CD4-positive, alpha-beta memory T cell (primary cell): ENCODE data around the gene DISP3. TPM values are rescaled to one million over a fixed set of nuclear protein-coding genes. Genes with fewer than 3 reads are reported as not detected.

ENCODE experiments used
- CTCF ChIA-PET: fragments of 350-600 bp; sonication (Branson Sonifier 250); formaldehyde crosslinking; loops from one replicate; lab custom pipeline; 2021; ENCODE audit warnings: inconsistent platforms; ENCODE audit not compliant: partially characterized antibody; lab: Charles Lee
- POLR2A ChIA-PET: fragments of 350-600 bp; sonication (Branson Sonifier 250); formaldehyde crosslinking; loops from one replicate; lab custom pipeline; 2021; ENCODE audit not compliant: partially characterized antibody; lab: Charles Lee
- DNase-seq, 5 donors: peaks; one replicate each; pipeline versions ENCODE4 v3.0.0 to v3.0.0-alpha.2; 2020 to 2022; ENCODE audit warnings: mixed read lengths in 1 of 5
- H3K27ac ChIP-seq: one replicate; pipeline ENCODE4 v1.7.0; 2013; ENCODE audit warnings: low read depth, low read length
- H3K27me3 ChIP-seq: 2 replicates; pipeline ENCODE4 v1.7.0; 2013; ENCODE audit warnings: mild to moderate bottlenecking, low read length, moderate library complexity; ENCODE audit not compliant: insufficient read depth
- H3K36me3 ChIP-seq: 2 replicates; pipeline ENCODE4 v1.7.0; 2013; ENCODE audit warnings: mild to moderate bottlenecking, low read length, moderate library complexity; ENCODE audit not compliant: insufficient read depth
- H3K4me1 ChIP-seq: 2 replicates; pipeline ENCODE4 v1.7.0; 2013; ENCODE audit warnings: mild to moderate bottlenecking, low read length, moderate library complexity; ENCODE audit not compliant: insufficient read depth
- H3K4me3 ChIP-seq, 2 donors: one replicate each; pipeline ENCODE4 v1.7.0; 2013; ENCODE audit warnings: low read length in 2 of 2, mild to moderate bottlenecking in 1 of 2
- H3K9me3 ChIP-seq, 2 donors: one replicate each; pipeline ENCODE4 v1.7.0; 2013; ENCODE audit warnings: low read length in 2 of 2, control low read depth in 1 of 2; ENCODE audit not compliant: control insufficient read depth in 1 of 2
- H3K27ac Mint-ChIP-seq, 7 donors: one replicate each; pipeline ENCODE4 v1.8.0; 2020 to 2021; ENCODE audit warnings: mixed read lengths in 7 of 7, mild to moderate bottlenecking in 6 of 7, inconsistent platforms in 3 of 7, moderate library complexity in 3 of 7
- H3K27me3 Mint-ChIP-seq, 2 donors: one replicate each; pipeline ENCODE4 v1.8.0; 2020 to 2021; ENCODE audit warnings: mixed read lengths in 2 of 2
- H3K36me3 Mint-ChIP-seq, 2 donors: one replicate each; pipeline ENCODE4 v1.8.0; 2020 to 2021; ENCODE audit warnings: mixed read lengths in 2 of 2, inconsistent platforms in 1 of 2, mild to moderate bottlenecking in 1 of 2
- H3K4me1 Mint-ChIP-seq, 4 donors: one replicate each; pipeline ENCODE4 v1.8.0; 2020 to 2021; ENCODE audit warnings: mixed read lengths in 4 of 4, mild to moderate bottlenecking in 1 of 4
- H3K4me3 Mint-ChIP-seq, 8 donors: one replicate each; pipeline ENCODE4 v1.8.0; 2020 to 2021; ENCODE audit warnings: mixed read lengths in 8 of 8, mild to moderate bottlenecking in 7 of 8, moderate library complexity in 6 of 8, inconsistent platforms in 3 of 8
- H3K9me3 Mint-ChIP-seq, 8 donors: one replicate each; pipeline ENCODE4 v1.8.0; 2020 to 2021; ENCODE audit warnings: mixed read lengths in 8 of 8, mild to moderate bottlenecking in 5 of 8, inconsistent platforms in 3 of 8, moderate library complexity in 1 of 8
- intact Hi-C: fragments of 100-400 bp; cut with micrococcal nuclease; formaldehyde crosslinking; loops from one replicate; pipeline ENCODE4 v1.15.1; 2023
- polyA plus RNA-seq, 2 donors: library from polyadenylated mRNA; unstranded; fragments of 300-500 nt; fragmentation: Illumina TruSeq; gene quantifications; one replicate each; pipeline ENCODE4 v1.2.3, GENCODE V29; 2021
- total RNA-seq, 2 experiments: library from RNA; stranded (reverse); gene quantifications; one replicate each; pipeline ENCODE4 v1.2.3, GENCODE V29; 2021

DISP3 gene
- total and polyA plus RNA-seq, 4 experiments from 2014 or later, result 0.11 to 0.61 (median 0.42) TPM; not detected in 1

DNA sequence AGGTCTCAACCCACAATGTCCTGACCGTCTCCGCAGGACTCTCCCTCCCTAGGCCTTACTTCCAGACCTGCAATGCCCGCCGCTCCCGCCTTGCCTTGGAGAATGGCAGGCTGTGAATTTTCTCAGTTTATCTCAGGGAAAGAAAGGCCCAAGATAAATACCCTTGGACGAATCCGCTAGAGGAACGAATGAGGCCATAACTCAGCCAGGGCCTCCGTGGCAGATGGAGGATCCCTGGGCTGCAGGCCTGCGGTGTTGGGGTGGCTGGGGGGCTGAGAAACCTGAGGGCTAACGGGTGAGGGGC lies 29.9 kb upstream of the DISP3 start:
- Mint-ChIP-seq H3K27ac (no peak overlapping the region), H3K4me3 (no peak overlapping the region), H3K9me3 (no peaks in the 10 kb centered on the region), H3K27me3 (peaks cover 6 to 7% of the 10 kb centered on the region in 2 donors), H3K36me3 (no peaks in the 10 kb centered on the region), H3K4me1 (peaks cover 0 to 2% (median 0%) of the 10 kb centered on the region in 4 donors)
- H3K36me3 ChIP-seq, result no peaks in the 10 kb centered on the region
- ChIA-PET POLR2A (no interaction called here), CTCF (no interaction called here)
- no peak overlapping the region for H3K27ac ChIP-seq
- H3K27me3 ChIP-seq, result no peaks in the 10 kb centered on the region
- intact Hi-C loops, result no loop called here
- no peak for DNase-seq
- no peak overlapping the region for H3K4me3 ChIP-seq
- no peaks in the 10 kb centered on the region for H3K4me1 ChIP-seq
- no peaks in the 10 kb centered on the region for H3K9me3 ChIP-seq

DNA sequence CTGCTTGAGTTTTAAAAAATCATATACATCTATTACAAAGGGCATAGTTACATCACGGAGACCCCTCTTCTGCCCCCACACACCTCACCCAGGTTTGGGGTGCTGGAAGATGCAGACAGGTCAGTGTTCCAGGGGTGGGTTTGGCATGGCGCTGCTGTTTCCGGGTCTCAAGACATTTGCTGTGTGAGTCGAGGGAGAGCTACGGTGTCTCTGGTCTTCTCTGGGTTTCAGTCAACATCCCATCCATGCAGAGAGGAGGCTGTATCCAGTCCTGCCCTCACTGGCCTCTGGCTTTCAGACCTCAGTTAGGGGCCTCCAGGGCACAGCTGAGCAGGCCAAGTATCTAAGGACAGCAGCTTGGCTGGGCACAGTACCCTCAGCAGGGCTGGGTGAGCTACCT lies 28.6 kb upstream of the DISP3 start:
- Histone ChIP-seq H3K9me3 (no peaks in the 10 kb centered on the region), H3K36me3 (no peaks in the 10 kb centered on the region), H3K27ac (no peak overlapping the region), H3K4me3 (no peak overlapping the region), H3K4me1 (no peaks in the 10 kb centered on the region), H3K27me3 (no peaks in the 10 kb centered on the region)
- ChIA-PET CTCF (no interaction called here), POLR2A (no interaction called here)
- peaks cover 2 to 7% of the 10 kb centered on the region in 2 donors for H3K27me3 Mint-ChIP-seq
- DNase-seq, result no peak
- no peak overlapping the region for H3K4me3 Mint-ChIP-seq
- intact Hi-C loops, result no loop called here
- no peaks in the 10 kb centered on the region for H3K36me3 Mint-ChIP-seq
- H3K27ac Mint-ChIP-seq, result no peak overlapping the region
- H3K9me3 Mint-ChIP-seq, result no peaks in the 10 kb centered on the region
- peaks cover 0 to 2% (median 0%) of the 10 kb centered on the region in 4 donors for H3K4me1 Mint-ChIP-seq

DNA sequence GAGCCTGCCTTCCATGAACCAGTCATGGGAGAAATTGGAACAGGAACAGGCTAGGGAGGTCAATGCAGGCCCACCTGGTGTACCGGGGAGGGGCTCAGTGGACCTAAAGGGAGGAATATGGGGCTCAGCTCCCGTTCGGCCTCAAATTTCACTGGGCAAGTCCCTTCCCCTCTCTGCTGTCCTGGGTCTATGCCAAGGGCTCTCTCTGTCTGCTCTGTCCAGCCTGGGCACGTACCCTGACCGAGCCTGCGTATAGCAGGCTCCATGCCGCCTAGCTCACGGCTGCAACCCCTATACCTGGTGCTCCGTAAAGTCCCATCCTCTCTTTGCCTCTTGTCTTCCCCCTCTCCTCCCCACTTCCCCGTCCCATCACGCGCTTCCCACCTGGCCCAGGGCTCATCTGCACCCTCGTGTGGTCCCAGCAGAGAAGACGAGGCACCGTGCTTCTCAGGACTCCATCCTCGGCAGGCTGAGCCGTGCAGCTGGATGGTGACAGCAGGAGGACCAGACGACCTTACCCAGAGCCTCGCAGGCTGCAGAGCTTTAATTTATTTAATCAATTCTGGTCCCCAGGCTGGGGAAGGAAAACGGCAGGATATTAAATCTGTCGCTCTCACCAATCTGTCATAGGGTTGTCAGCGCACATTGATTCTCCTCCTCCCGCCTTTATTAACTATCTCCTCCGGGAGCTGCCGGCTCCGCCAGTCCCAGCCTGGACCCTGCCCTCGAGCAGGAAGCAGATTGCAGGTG lies 25.0 kb upstream of the DISP3 start:
- Mint-ChIP-seq H3K27ac (no peak overlapping the region), H3K27me3 (peaks cover 4 to 5% of the 10 kb centered on the region in 2 donors), H3K36me3 (no peaks in the 10 kb centered on the region), H3K9me3 (no peaks in the 10 kb centered on the region), H3K4me1 (peaks cover 9 to 17% (median 14%) of the 10 kb centered on the region in 4 donors), H3K4me3 (peak overlapping the region in 1 of 8 donors; percentile 36)
- no peaks in the 10 kb centered on the region for H3K9me3 ChIP-seq
- H3K4me3 ChIP-seq, result no peak overlapping the region
- H3K4me1 ChIP-seq, result peaks cover 5% of the 10 kb centered on the region
- ChIA-PET POLR2A (no interaction called here), CTCF (no interaction called here)
- DNase-seq, result no peak
- intact Hi-C loops, result no loop called here
- H3K36me3 ChIP-seq, result no peaks in the 10 kb centered on the region
- no peak overlapping the region for H3K27ac ChIP-seq
- no peaks in the 10 kb centered on the region for H3K27me3 ChIP-seq

DNA sequence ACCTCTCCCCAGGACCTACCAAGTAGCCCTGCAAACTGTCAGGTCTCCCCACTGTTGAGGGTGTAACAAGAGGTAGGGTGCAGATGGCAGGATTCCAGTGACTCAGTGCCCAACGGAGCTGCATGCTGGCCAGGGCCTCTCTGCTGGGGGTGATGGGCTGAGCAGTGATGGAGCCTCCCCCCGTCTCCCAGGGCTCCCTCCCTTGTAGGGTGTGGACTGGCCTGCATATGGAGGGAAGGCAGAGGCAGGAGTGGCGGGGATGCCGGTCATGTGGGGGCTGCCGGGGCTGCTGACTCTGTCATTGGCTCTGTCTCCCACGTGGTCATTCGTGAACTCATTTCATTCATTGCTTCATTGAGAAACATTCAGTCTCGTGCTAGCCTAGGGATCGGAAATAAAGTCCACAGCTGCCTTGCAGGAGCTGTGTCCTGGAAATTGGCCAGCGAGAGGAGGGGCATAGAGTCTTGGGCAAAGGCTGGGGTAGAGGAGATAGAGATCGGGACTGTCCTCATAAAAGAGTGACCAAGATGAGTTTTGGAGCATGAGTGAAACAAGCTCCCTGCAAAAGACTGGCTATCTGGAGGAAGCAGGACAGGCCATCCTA lies 22.9 kb upstream of the DISP3 start:
- Mint-ChIP-seq H3K36me3 (no peaks in the 10 kb centered on the region), H3K9me3 (no peaks in the 10 kb centered on the region), H3K27me3 (peaks cover 3 to 6% of the 10 kb centered on the region in 2 donors), H3K4me1 (peaks cover 9 to 17% (median 14%) of the 10 kb centered on the region in 4 donors), H3K27ac (no peak overlapping the region), H3K4me3 (peak overlapping the region in 1 of 8 donors; percentile 39)
- H3K4me3 ChIP-seq, result no peak overlapping the region
- no peak for DNase-seq
- POLR2A ChIA-PET, result no interaction called here
- no peaks in the 10 kb centered on the region for H3K36me3 ChIP-seq
- H3K27me3 ChIP-seq, result no peaks in the 10 kb centered on the region
- peaks cover 5% of the 10 kb centered on the region for H3K4me1 ChIP-seq
- intact Hi-C loops, result no loop called here
- H3K9me3 ChIP-seq, result no peaks in the 10 kb centered on the region
- CTCF ChIA-PET, result no interaction called here
- H3K27ac ChIP-seq, result no peak overlapping the region

DNA sequence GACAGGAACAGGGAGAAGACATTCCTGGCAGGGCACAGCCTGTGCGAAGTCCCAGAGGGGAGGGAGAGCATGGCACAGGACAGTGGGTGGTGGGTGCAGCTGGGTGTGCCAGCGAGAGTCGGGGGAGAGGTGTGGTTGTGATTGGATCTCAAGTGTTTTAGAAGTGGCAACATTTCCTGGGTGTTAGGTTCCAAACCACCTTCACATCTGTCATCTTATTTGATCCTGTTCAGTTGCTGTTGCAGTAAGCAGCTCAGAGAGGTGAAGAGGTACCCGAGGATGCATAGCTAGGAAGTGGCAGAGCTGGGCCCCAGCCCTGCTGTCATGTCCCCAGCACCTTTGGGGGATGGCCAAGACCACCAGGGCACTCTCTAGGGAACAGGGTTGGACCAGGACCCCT lies 22.0 kb upstream of the DISP3 start:
- Histone ChIP-seq H3K36me3 (no peaks in the 10 kb centered on the region), H3K9me3 (no peaks in the 10 kb centered on the region), H3K27me3 (no peaks in the 10 kb centered on the region), H3K4me3 (no peak overlapping the region), H3K4me1 (peaks cover 5% of the 10 kb centered on the region), H3K27ac (no peak overlapping the region)
- Mint-ChIP-seq H3K9me3 (no peaks in the 10 kb centered on the region), H3K36me3 (no peaks in the 10 kb centered on the region), H3K4me1 (peaks cover 9 to 17% (median 14%) of the 10 kb centered on the region in 4 donors), H3K27ac (peak overlapping the region in 1 of 7 donors; percentile 22), H3K27me3 (peaks cover 6% of the 10 kb centered on the region in 2 donors), H3K4me3 (peak overlapping the region in 2 of 8 donors; percentile 35 to 46)
- DNase-seq, result no peak
- intact Hi-C loops, result no loop called here
- POLR2A ChIA-PET, result no interaction called here
- CTCF ChIA-PET, result no interaction called here

DNA sequence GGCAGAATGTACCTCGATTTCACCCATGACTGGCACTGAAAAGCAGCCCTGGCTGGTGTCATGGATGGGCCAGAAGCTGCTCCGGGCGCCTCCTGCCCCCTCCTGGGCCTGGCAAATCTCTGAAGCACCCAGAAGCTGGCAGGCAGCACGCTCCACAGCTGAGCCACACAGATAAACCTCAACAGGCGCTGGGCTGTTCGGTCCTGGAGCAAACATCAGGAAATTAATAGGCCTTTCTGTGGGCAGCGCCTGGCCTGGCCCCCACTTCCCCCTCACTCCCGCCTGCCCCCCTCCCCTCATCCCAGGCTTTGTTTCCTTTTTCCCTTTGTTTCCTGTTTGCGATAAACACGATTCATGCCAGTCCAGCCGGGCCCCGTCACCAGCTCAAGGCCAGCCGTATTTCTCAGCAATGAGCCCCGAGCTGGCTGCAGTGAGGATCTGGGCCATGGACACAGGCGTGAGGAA lies 20.1 kb upstream of the DISP3 start:
- CTCF ChIA-PET, result no interaction called here
- intact Hi-C loops, result no loop called here
- POLR2A ChIA-PET, result no interaction called here
- Mint-ChIP-seq H3K4me3 (no peak overlapping the region), H3K9me3 (no peaks in the 10 kb centered on the region), H3K27me3 (peaks cover 6 to 12% of the 10 kb centered on the region in 2 donors), H3K36me3 (no peaks in the 10 kb centered on the region), H3K27ac (no peak overlapping the region), H3K4me1 (peaks cover 9 to 17% (median 14%) of the 10 kb centered on the region in 4 donors)
- H3K27me3 ChIP-seq, result no peaks in the 10 kb centered on the region
- no peaks in the 10 kb centered on the region for H3K36me3 ChIP-seq
- DNase-seq, result no peak
- no peak overlapping the region for H3K4me3 ChIP-seq
- no peak overlapping the region for H3K27ac ChIP-seq
- peaks cover 5% of the 10 kb centered on the region for H3K4me1 ChIP-seq
- no peaks in the 10 kb centered on the region for H3K9me3 ChIP-seq

DNA sequence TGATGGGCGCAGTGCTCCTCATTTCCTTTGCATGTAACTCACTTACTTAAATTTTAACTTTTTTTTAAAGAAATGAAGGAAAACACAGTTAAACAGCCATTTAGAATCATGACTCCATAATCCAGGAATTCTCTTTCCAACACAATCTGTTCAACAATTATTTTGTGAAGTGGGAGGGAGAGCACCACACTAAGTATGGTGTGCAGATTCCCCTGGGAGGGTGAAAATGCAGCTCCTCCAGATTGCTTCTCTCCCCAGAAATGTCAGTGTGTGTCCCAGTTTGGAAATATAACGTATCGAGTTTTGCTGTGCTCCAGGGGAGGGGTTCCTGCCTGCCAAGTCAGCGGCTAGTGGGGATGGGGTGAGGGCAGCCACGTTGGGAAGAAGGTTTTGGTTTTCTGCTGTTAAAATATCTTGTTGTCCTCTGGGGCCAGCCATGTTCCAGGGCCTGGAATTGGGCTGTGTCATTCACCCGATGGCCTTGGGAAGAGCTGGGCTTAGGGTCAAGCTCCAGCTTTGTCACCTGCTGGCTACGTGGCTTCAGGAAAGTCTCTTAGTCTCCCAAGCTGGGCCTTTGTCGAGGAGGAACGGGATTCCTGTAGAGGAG lies 17.3 kb upstream of the DISP3 start:
- H3K27me3 ChIP-seq, result no peaks in the 10 kb centered on the region
- peaks cover 3% of the 10 kb centered on the region for H3K4me1 ChIP-seq
- Mint-ChIP-seq H3K9me3 (no peaks in the 10 kb centered on the region), H3K4me1 (peaks cover 8 to 12% (median 10%) of the 10 kb centered on the region in 4 donors), H3K27me3 (peaks cover 11% of the 10 kb centered on the region in 2 donors), H3K36me3 (no peaks in the 10 kb centered on the region), H3K27ac (no peak overlapping the region), H3K4me3 (no peak overlapping the region)
- POLR2A ChIA-PET, result no interaction called here
- H3K27ac ChIP-seq, result no peak overlapping the region
- no peaks in the 10 kb centered on the region for H3K36me3 ChIP-seq
- no peaks in the 10 kb centered on the region for H3K9me3 ChIP-seq
- intact Hi-C loops, result no loop called here
- DNase-seq, result no peak
- H3K4me3 ChIP-seq, result no peak overlapping the region
- CTCF ChIA-PET, result no interaction called here
